Rectal smooth muscle tissue (tissue), 1 donor: ENCODE measurements around the gene DHX35.

Source experiments
- H3K27ac ChIP-seq: one replicate; pipeline ENCODE4 v1.7.0; 2013; ENCODE audit warnings: low read depth, low read length, inconsistent platforms
- H3K27me3 ChIP-seq: one replicate; pipeline ENCODE4 v1.7.0; 2013; ENCODE audit warnings: low read length; ENCODE audit not compliant: control insufficient read depth, insufficient read depth
- H3K36me3 ChIP-seq: one replicate; pipeline ENCODE4 v1.7.0; 2013; ENCODE audit warnings: low read length; ENCODE audit not compliant: control insufficient read depth, insufficient read depth
- H3K4me1 ChIP-seq: one replicate; pipeline ENCODE4 v1.7.0; 2013; ENCODE audit warnings: low read length; ENCODE audit not compliant: control insufficient read depth, insufficient read depth
- H3K4me3 ChIP-seq: one replicate; pipeline ENCODE4 v1.7.0; 2013; ENCODE audit warnings: low read length
- H3K9ac ChIP-seq: one replicate; pipeline ENCODE4 v1.7.0; 2013; ENCODE audit warnings: low read length

DHX35 gene

GRCh38 chr20:38931984-38932383 lies 30.2 kb upstream of the DHX35 start:
- no peak overlapping the region for H3K4me3 ChIP-seq
- no peak overlapping the region for H3K9ac ChIP-seq
- H3K4me1 ChIP-seq: peaks cover 1% of the 10 kb centered on the region
- H3K36me3 ChIP-seq: no peaks in the 10 kb centered on the region
- H3K27me3 ChIP-seq: no peaks in the 10 kb centered on the region
- no peak overlapping the region for H3K27ac ChIP-seq

DNA sequence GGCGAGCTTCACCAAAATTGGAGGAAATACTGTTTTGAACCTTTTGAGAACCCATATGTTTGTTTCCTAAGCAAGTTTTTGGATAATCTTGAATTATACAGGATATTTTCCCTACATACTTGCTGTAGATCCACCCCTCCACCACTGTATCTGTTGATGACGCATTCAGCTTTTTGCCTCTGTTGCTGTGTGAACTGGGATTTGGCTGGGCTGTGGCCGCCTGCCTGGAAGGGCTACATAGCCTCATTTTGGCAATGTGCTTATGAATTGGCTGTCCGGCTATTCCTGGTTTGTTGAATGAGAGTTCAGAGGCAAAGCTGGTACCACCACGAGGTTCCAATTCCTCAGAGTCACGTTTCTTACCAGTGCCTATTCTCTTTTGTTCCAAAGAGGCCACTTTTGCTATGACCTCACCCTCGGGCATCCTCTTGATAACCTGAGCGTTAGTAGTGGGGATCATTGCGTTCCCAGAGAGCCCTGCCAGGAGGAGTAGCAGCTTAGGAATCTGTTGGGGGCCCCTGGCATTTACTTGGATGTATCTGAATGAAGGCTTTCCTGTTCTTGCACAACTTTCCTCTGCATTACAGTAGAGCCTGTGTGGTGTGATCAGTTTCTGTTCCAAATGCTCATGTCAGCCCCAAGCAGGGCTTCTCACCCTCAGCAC lies 29.6 kb upstream of the DHX35 start:
- Histone ChIP-seq H3K27me3 (no peaks in the 10 kb centered on the region), H3K4me1 (no peaks in the 10 kb centered on the region), H3K27ac (peak overlapping the region; percentile 30), H3K4me3 (no peak overlapping the region), H3K9ac (no peak overlapping the region), H3K36me3 (no peaks in the 10 kb centered on the region)

DNA sequence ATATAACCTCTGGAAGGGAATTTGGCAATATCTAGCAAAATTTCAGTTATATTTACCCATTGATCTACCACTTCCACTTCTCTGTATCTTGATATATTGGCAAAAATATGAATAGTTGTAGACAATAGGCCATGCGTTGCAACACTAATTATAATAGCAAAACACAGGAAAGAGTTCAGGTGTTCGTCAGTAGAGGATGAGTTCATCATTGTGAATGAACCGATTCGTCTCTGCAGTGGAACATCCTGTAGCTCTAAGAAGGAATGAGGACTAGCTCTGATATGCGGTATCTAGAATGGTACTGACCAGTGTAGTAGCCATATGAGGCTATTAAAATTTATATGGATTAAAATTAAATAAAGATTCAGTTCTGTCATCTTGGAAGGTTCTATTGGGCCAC lies 27.6 kb upstream of the DHX35 start:
- Histone ChIP-seq H3K4me3 (no peak overlapping the region), H3K27ac (no peak overlapping the region), H3K9ac (no peak overlapping the region), H3K4me1 (no peaks in the 10 kb centered on the region), H3K36me3 (peaks cover 2% of the 10 kb centered on the region), H3K27me3 (no peaks in the 10 kb centered on the region)

GRCh38 chr20:38935285-38935684 lies 26.9 kb upstream of the DHX35 start:
- no peaks in the 10 kb centered on the region for H3K27me3 ChIP-seq
- H3K27ac ChIP-seq: no peak overlapping the region
- no peak overlapping the region for H3K9ac ChIP-seq
- no peaks in the 10 kb centered on the region for H3K4me1 ChIP-seq
- H3K36me3 ChIP-seq: peaks cover 2% of the 10 kb centered on the region
- no peak overlapping the region for H3K4me3 ChIP-seq

- Histone ChIP-seq H3K4me1 (no peaks in the 10 kb centered on the region), H3K27ac (no peak overlapping the region), H3K27me3 (no peaks in the 10 kb centered on the region), H3K36me3 (peaks cover 2% of the 10 kb centered on the region), H3K9ac (no peak overlapping the region), H3K4me3 (no peak overlapping the region)
These were observed 26.2 kb upstream of the DHX35 start for GRCh38 chr20:38935967-38936407.

- Histone ChIP-seq H3K9ac (no peak overlapping the region), H3K4me3 (no peak overlapping the region), H3K4me1 (no peaks in the 10 kb centered on the region), H3K27ac (no peak overlapping the region), H3K27me3 (no peaks in the 10 kb centered on the region), H3K36me3 (peaks cover 2% of the 10 kb centered on the region)
These were observed 25.1 kb upstream of the DHX35 start for GRCh38 chr20:38937000-38937399.

DNA sequence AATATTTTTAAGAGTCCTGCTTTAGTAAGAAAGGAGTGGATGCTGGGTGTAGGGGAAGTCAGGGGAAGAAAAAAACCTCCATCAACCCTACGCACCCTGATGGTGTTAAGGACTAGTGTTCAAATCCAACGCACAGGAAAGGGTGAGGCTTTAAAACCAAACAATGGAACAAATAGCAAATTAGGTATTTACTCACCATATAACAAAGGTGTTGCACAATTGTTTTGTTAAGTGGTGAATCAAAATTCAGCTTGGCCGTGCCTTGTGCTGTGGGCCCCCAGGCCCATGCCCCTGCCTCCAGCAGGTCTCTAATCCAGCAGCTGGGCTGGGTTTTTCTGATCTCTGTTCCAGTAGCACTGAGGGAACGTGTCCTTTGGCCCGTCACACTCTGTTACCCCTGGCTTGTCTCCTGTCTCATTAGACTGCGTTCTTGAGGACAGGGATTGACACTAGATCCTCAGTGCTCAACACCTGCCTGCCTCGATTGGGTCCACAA lies 24.1 kb upstream of the DHX35 start:
- Histone ChIP-seq H3K4me3 (no peak overlapping the region), H3K27me3 (no peaks in the 10 kb centered on the region), H3K4me1 (no peaks in the 10 kb centered on the region), H3K9ac (no peak overlapping the region), H3K27ac (no peak overlapping the region), H3K36me3 (peaks cover 2% of the 10 kb centered on the region)

- no peaks in the 10 kb centered on the region for H3K27me3 ChIP-seq
- H3K36me3 ChIP-seq: peaks cover 2% of the 10 kb centered on the region
- no peak overlapping the region for H3K9ac ChIP-seq
- H3K27ac ChIP-seq: no peak overlapping the region
- no peak overlapping the region for H3K4me3 ChIP-seq
- H3K4me1 ChIP-seq: no peaks in the 10 kb centered on the region
These were observed 22.5 kb upstream of the DHX35 start for GRCh38 chr20:38939686-38940085.

- H3K27ac ChIP-seq: no peak overlapping the region
- H3K9ac ChIP-seq: no peak overlapping the region
- peaks cover 2% of the 10 kb centered on the region for H3K36me3 ChIP-seq
- H3K4me1 ChIP-seq: no peaks in the 10 kb centered on the region
- no peak overlapping the region for H3K4me3 ChIP-seq
- H3K27me3 ChIP-seq: no peaks in the 10 kb centered on the region
These were observed 21.5 kb upstream of the DHX35 start for GRCh38 chr20:38940644-38941043.

DNA sequence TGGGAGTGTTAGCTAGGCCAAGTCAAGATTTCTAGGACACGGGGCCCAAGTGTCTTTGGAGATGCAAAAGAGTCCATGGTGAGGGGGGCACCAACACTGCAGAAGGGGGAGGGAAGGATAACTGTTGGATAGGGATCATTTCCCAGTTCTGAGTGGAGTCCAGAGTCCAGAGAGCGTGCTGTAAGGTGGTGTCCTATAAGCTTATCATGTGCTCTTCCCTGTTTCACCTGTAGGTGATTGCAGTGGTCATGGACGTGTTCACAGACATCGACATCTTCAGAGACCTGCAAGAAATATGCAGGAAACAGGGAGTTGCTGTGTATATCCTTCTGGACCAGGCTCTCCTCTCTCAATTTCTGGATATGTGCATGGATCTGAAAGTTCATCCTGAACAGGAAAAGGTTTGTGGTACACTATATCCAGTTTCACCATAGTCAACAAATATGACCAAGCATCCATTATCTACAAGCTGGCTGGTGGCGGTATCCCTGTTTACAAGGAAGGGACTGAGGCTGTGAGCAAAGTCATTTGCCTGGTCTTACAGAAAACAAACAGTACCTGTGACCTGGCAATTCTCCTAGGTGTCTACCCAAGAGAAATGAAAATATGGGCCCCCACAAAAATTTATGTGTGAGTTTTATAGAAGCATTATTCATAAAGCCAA lies 20.3 kb upstream of the DHX35 start:
- no peak overlapping the region for H3K4me3 ChIP-seq
- H3K9ac ChIP-seq: no peak overlapping the region
- H3K27ac ChIP-seq: no peak overlapping the region
- peaks cover 2% of the 10 kb centered on the region for H3K36me3 ChIP-seq
- no peaks in the 10 kb centered on the region for H3K4me1 ChIP-seq
- no peaks in the 10 kb centered on the region for H3K27me3 ChIP-seq

GRCh38 chr20:38945012-38945411 lies 17.1 kb upstream of the DHX35 start:
- Histone ChIP-seq H3K4me1 (no peaks in the 10 kb centered on the region), H3K27ac (no peak overlapping the region), H3K27me3 (no peaks in the 10 kb centered on the region), H3K36me3 (no peaks in the 10 kb centered on the region), H3K9ac (no peak overlapping the region), H3K4me3 (no peak overlapping the region)

GRCh38 chr20:38946836-38947235 lies 15.3 kb upstream of the DHX35 start:
- Histone ChIP-seq H3K9ac (no peak overlapping the region), H3K27ac (no peak overlapping the region), H3K4me1 (no peaks in the 10 kb centered on the region), H3K27me3 (no peaks in the 10 kb centered on the region), H3K4me3 (no peak overlapping the region), H3K36me3 (no peaks in the 10 kb centered on the region)

DNA sequence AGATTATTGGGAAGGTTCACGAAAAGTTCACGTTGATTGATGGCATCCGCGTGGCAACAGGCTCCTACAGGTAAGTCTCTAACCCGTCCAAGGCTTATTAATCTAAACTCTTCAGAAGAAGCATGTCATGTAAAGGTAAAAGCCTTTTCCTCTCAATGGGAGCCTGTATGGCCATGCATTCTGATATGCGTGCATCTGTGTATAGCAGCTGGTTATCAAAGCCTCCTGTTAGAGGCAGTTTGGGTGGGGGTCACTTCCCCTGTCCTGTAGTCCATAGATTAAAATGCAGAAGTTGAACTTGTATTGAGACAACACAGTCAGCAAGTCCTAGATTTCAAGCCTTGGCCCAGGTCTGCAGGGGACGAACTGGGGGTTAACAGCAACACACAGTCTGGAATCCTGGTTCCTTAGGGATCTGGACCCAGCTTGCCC lies 14.2 kb upstream of the DHX35 start:
- H3K4me3 ChIP-seq: no peak overlapping the region
- no peaks in the 10 kb centered on the region for H3K36me3 ChIP-seq
- no peaks in the 10 kb centered on the region for H3K27me3 ChIP-seq
- no peak overlapping the region for H3K9ac ChIP-seq
- no peaks in the 10 kb centered on the region for H3K4me1 ChIP-seq
- H3K27ac ChIP-seq: no peak overlapping the region
